ENCODE data around the gene HAND1.

HAND1 gene

DNA sequence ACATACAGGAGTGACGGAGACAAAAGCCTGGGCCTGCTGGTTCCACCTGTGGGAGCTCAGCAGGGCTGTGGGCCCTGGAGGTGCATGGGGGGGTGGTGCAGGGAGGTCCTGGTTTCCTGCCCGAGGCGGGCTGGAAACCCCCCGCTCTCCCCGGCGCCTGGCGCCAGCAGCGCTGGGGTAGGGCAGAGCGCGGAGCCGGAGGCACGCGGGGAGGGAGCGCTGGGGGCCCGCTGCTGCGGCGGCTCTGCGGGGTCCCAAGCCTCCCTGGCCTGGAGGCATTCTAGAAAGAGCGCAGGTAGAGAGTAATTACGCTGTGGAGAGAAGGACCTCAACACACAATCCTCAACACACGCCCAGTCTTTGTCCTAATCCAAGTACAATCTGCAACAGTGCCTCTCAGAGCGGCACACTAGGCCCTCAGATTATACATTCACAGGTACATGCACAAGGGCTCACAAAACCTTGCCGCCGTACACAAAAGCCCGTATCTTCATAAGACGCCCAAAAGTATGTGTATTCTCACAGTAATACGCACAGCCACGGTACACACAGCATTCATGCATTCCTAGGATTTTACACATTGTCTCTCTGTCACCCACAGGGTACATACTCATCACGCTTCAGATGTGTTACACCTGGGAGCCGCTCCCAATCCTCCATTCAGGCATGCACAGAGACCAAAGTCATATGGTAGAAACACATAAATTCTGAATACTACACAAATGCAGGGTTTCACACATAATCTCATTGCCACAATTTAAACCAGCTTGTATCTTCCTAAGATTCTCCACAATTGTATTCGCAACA lies 2.1 kb upstream of the HAND1 start:
- no peak overlapping the region for H3K4me3 ChIP-seq (ENCODE audit: low read depth, low read length)
- TF ChIP-seq, protein P1, sequence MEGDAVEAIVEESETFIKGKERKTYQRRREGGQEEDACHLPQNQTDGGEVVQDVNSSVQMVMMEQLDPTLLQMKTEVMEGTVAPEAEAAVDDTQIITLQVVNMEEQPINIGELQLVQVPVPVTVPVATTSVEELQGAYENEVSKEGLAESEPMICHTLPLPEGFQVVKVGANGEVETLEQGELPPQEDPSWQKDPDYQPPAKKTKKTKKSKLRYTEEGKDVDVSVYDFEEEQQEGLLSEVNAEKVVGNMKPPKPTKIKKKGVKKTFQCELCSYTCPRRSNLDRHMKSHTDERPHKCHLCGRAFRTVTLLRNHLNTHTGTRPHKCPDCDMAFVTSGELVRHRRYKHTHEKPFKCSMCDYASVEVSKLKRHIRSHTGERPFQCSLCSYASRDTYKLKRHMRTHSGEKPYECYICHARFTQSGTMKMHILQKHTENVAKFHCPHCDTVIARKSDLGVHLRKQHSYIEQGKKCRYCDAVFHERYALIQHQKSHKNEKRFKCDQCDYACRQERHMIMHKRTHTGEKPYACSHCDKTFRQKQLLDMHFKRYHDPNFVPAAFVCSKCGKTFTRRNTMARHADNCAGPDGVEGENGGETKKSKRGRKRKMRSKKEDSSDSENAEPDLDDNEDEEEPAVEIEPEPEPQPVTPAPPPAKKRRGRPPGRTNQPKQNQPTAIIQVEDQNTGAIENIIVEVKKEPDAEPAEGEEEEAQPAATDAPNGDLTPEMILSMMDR (IDR thresholded peaks at IDR 0.05; ENCODE audit: low read depth, low read length, missing control alignments), result no peak
- no peak for DNase-seq (ENCODE audit: low read depth)

GRCh38 chr5:154479160-154479943 lies 1.3 kb upstream of the HAND1 start:
- DNase-seq (ENCODE audit: low read depth), result no peak
- TF ChIP-seq, protein P1 (IDR thresholded peaks at IDR 0.05; ENCODE audit: low read depth, low read length, missing control alignments), result no peak
- H3K4me3 ChIP-seq (ENCODE audit: low read depth, low read length), result no peak overlapping the region

DNA sequence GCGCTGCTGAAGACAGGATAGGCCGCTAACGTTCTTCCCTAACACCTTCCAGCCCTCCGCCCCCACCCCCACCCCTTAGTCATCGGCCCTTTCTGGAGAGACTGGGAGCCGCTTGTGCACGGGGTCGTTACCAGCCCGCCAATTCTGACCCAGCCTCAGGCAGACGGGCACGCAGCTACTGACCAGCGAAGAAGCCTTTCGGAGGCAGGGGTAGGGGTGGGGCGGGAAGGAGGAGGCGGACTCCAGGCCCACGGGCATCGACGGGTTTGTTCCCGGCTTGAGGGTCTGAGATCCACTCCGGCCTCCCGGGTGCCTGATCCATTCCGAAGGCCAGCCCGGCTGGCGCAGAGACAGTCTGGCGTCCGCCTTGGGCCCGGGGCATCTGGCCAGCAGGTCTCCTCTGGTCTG lies 729 bp upstream of the HAND1 start:
- TF ChIP-seq, protein P1 (IDR thresholded peaks at IDR 0.05; ENCODE audit: low read depth, low read length, missing control alignments), result no peak
- no peak for DNase-seq (ENCODE audit: low read depth)
- no peak overlapping the region for H3K4me3 ChIP-seq (ENCODE audit: low read depth, low read length)

DNA sequence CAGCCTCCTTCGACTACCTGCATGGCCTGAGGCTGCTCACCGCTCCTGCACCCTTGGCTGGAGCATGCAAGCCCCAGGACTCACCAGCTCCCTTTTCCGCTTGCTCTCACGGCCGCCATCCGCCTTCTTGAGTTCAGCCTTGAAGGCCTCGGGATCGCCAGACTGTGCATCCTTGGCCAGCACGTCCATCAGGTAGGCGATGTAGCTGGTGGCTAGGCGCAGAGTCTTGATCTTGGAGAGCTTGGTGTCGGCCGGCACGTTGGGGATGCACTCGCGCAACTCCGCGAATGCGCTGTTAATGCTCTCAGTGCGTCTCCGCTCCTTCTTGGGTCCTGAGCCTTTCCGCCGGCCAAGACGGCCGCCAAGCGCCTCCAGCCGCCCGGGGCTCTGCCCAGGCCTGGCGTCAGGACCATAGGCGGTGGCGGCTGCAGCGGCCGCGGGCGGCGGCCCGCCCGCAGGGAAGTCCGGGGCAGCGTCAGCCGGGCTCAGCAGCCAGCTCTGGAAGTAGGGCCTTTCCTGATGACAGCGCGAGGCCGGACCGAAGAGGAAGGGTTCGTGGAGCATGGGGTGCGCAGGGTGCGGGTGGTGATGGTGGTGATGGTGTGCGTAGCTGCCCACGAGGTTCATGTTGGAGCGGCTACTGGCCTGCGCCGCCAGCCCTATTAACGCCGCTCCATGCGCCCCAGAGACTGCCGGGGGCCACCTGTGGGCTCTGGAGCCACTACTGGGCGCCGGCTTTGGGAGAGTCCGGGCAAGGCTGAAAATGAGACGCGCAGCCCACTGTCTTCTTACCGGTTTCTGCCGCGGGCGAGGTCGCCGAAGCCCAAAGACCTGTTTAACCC lies 424 bp downstream of the HAND1 start:
- DNase-seq (ENCODE audit: low read depth), result no peak
- H3K4me3 ChIP-seq (ENCODE audit: low read depth, low read length), result no peak overlapping the region
- TF ChIP-seq, protein P1 (IDR thresholded peaks at IDR 0.05; ENCODE audit: low read depth, low read length, missing control alignments), result no peak

- no peak overlapping the region for H3K4me3 ChIP-seq (ENCODE audit: low read depth, low read length)
- no peak for DNase-seq (ENCODE audit: low read depth)
Measured at GRCh38 chr5:154476354-154477205, 1.4 kb downstream of the HAND1 start.

More at GRCh38 chr5:154476354-154477205, 1.4 kb downstream of the HAND1 start:
- TF ChIP-seq, protein P1 (IDR thresholded peaks at IDR 0.05; ENCODE audit: low read depth, low read length, missing control alignments), result no peak
